Hepatocyte (in vitro differentiated cells): Measurements from ENCODE around the gene TLR4. TPM values are rescaled to one million over a fixed set of nuclear protein-coding genes. Genes with fewer than 3 reads are reported as not detected.

ENCODE experiments used
- DNase-seq: peaks from one replicate; pipeline ENCODE4 v3.0.0-alpha.2; 2016; ENCODE audit warnings: low spot score
- H2AFZ ChIP-seq: fragments of 200-600 bp; sonication (generic); 2 replicates; pipeline ENCODE4 v1.6.0; 2016; ENCODE audit warnings: antibody characterized with exemption, mild to moderate bottlenecking
- H3K27ac ChIP-seq: fragments of 200-600 bp; sonication (generic); 2 replicates; pipeline ENCODE4 v1.5.1; 2016; ENCODE audit warnings: mild to moderate bottlenecking
- H3K27me3 ChIP-seq: fragments of 200-600 bp; sonication (generic); 2 replicates; pipeline ENCODE4 v1.6.1; 2016
- H3K36me3 ChIP-seq: fragments of 200-600 bp; sonication (generic); replicated peaks from 2 replicates; pipeline ENCODE4 v1.5.1; 2016; ENCODE audit warnings: low read depth; ENCODE audit not compliant: insufficient read depth
- H3K4me1 ChIP-seq: fragments of 200-600 bp; sonication (generic); 2 replicates; pipeline ENCODE4 v1.5.1; 2016; ENCODE audit warnings: mild to moderate bottlenecking, moderate library complexity; ENCODE audit not compliant: insufficient read depth
- H3K4me2 ChIP-seq: fragments of 200-600 bp; sonication (generic); 2 replicates; pipeline ENCODE4 v1.6.0; 2016
- H3K4me3 ChIP-seq: fragments of 200-600 bp; sonication (generic); 2 replicates; pipeline ENCODE4 v1.5.1; 2016; ENCODE audit warnings: mild to moderate bottlenecking
- H3K79me2 ChIP-seq: fragments of 200-600 bp; sonication (generic); 2 replicates; pipeline ENCODE4 v1.6.0; 2017; ENCODE audit warnings: mild to moderate bottlenecking
- H3K9me2 ChIP-seq: fragments of 200-600 bp; sonication (generic); replicated peaks from 2 replicates; pipeline ENCODE4 v1.6.0; 2017; ENCODE audit warnings: mild to moderate bottlenecking; ENCODE audit not compliant: insufficient read depth
- H3K9me3 ChIP-seq: fragments of 200-600 bp; sonication (generic); 2 replicates; pipeline ENCODE4 v1.5.1; 2016; ENCODE audit warnings: low read depth, mild to moderate bottlenecking
- H4K20me1 ChIP-seq: fragments of 200-600 bp; sonication (generic); 2 replicates; pipeline ENCODE4 v1.6.0; 2016; ENCODE audit warnings: mild to moderate bottlenecking; ENCODE audit not compliant: insufficient read depth, poor library complexity, severe bottlenecking
- CTCF ChIP-seq: fragments of 200-600 bp; sonication (generic); IDR thresholded peaks from 2 replicates; pipeline ENCODE4 v1.5.1; 2016; ENCODE audit warnings: antibody characterized with exemption, mild to moderate bottlenecking; ENCODE audit not compliant: poor library complexity
- EZH2 ChIP-seq: fragments of 200-600 bp; sonication (generic); IDR thresholded peaks from 2 replicates; pipeline ENCODE4 v1.6.1; 2016; ENCODE audit warnings: antibody characterized with exemption, mild to moderate bottlenecking, borderline replicate concordance
- EZH2phosphoT487 ChIP-seq: fragments of 200-600 bp; sonication (generic); IDR thresholded peaks from one replicate; pipeline ENCODE4 v1.6.1; 2018; ENCODE audit warnings: antibody characterized with exemption, mild to moderate bottlenecking, low read depth, moderate library complexity; ENCODE audit not compliant: unreplicated experiment, severe bottlenecking
- WGBS: methylation state at CpG from one replicate; pipeline ENCODE4 v1.1.6; 2016; ENCODE audit warnings: low lambda C conversion rate; ENCODE audit errors: missing lambda C conversion rate; 5-methylcytosine and 5-hydroxymethylcytosine counted together
- polyA plus RNA-seq: library from polyadenylated mRNA; unstranded; fragments of >200 nt; fragmentation: Nextera tagmentation; extraction: Ambion mirVana; gene quantifications from 2 replicates; pipeline ENCODE4 v1.2.1, GENCODE V29; 2016
- total RNA-seq: library from RNA; depleted of rRNA; stranded (reverse); fragments of >200 nt; gene quantifications from 2 replicates; pipeline ENCODE4 v1.2.3, GENCODE V29; 2014

Gene TLR4
- total RNA-seq = 1.7 and 2.4 TPM in 2 replicates
- 0.33 and 0.90 TPM in 2 replicates for polyA plus RNA-seq

GRCh38 chr9:117704024-117704575 is at the start of gene TLR4:
TSS of gene TLR4 (plus strand) at chr9:117704403. CDS start at chr9:117704473, 70 bp downstream.
- Histone ChIP-seq H3K4me3 (no peak within 1 kb of the TSS), H2AFZ (no peak within 1 kb of the TSS), H3K9me3 (no peaks in the 10 kb centered on the region), H4K20me1 (no peaks in the 10 kb centered on the region), H3K36me3 (no peaks in the 10 kb centered on the region), H3K4me2 (peak within 1 kb of the TSS; percentile 33), H3K27me3 (no peaks in the 10 kb centered on the region), H3K79me2 (no peaks in the 10 kb centered on the region), H3K27ac (peak within 1 kb of the TSS; percentile 27), H3K4me1 (peaks cover 4% of the 10 kb centered on the region), H3K9me2 (no peaks in the 10 kb centered on the region)
- DNase-seq = peak; percentile 12
- 56% methylated on average over 13 of the region's 13 CpGs for WGBS
- no peak for TF ChIP-seq EZH2
- no peak for TF ChIP-seq EZH2phosphoT487
- TF ChIP-seq CTCF = no peak

- Histone ChIP-seq H3K27me3 (no peaks in the 10 kb centered on the region), H3K4me1 (no peaks in the 10 kb centered on the region), H3K36me3 (no peaks in the 10 kb centered on the region), H3K27ac (no peak overlapping the region), H3K9me2 (no peaks in the 10 kb centered on the region), H3K4me2 (no peak overlapping the region), H4K20me1 (no peaks in the 10 kb centered on the region), H2AFZ (no peak overlapping the region), H3K9me3 (no peaks in the 10 kb centered on the region), H3K79me2 (no peaks in the 10 kb centered on the region), H3K4me3 (no peak overlapping the region)
- TF ChIP-seq CTCF (no peak), EZH2phosphoT487 (no peak), EZH2 (no peak)
- no peak for DNase-seq
- WGBS = 79% methylated on average over 2 of the region's 2 CpGs
Measured at GRCh38 chr9:117656002-117656401, 48.2 kb upstream of the TLR4 start.

- Histone ChIP-seq H3K4me2 (no peak overlapping the region), H3K79me2 (no peaks in the 10 kb centered on the region), H3K4me3 (no peak overlapping the region), H3K4me1 (no peaks in the 10 kb centered on the region), H2AFZ (no peak overlapping the region), H3K27me3 (no peaks in the 10 kb centered on the region), H3K9me2 (no peaks in the 10 kb centered on the region), H4K20me1 (no peaks in the 10 kb centered on the region), H3K27ac (no peak overlapping the region), H3K9me3 (no peaks in the 10 kb centered on the region), H3K36me3 (no peaks in the 10 kb centered on the region)
- TF ChIP-seq EZH2 (no peak), CTCF (no peak), EZH2phosphoT487 (no peak)
- peak; percentile 9 for DNase-seq
- WGBS = 71% methylated on average over 3 of the region's 3 CpGs
Measured at GRCh38 chr9:117662651-117663050, 41.6 kb upstream of the TLR4 start.
